ENCODE data around the gene KIF3A.
"Not testable (repeated sequence)": the region's sequence is repeated elsewhere in the genome, so short reads cannot be mapped to it uniquely, and the experiment has no call there.

Gene KIF3A

DNA sequence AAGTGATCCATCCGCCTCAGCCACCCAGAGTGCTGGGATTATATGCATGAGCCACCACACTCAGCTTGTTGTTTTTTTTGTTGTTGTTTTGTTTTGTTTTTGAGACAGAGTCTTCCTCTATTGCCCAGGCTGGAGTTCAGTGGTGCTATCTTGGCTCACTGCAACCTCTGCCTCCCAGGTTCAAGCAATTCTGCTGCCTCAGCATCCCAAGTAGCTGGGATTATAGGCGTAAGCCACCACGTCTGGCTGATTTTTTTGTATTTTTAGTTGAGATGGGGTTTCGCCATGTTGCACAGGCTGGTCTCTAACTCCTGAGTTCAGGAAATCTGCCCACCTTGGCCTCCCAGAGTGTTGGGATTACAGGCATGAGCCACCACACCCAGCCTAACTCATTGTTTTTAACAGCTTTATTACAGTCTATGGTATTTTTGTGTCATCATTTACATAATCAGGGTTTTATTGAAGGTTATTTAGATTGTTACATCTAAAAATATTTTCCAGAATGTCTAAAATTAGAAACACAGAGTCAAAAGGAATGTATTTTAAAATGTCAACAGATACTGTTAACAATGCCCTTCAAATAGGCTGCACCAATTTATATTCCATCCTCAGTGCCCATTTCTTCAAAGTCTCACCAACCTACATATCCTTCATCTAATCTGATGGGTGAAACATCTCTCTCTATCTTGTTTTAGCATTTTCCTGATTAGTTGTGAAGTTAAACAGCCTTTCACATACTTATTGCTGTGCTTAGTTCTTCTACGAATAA, 18.6 kb downstream of the KIF3A start:
- DNase-seq (ENCODE audit: low spot score), result no peak

GRCh38 chr5:132714456-132715307, 22.7 kb downstream of the KIF3A start:
- DNase-seq (ENCODE audit: low spot score), result no peak

DNA sequence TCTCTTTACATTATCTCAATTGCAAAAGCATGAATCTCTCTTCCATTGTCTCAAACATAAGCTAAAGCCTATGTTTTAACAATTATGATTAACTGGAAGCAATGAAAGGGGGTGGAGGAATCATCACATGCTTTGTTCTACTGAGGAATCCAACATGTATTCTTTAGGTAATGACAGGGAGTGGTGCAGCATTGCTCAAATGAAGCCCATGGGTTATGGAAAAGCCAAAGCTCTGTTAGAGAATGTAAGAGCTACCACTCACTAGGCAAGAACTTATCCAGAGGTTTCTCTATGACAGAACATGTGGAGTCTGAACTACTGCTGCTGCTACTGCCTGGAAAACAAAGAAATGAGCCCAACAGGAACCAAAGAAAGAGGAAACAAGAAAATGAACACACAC, 28.7 kb downstream of the KIF3A start:
- no peak for DNase-seq (ENCODE audit: low spot score)

DNA sequence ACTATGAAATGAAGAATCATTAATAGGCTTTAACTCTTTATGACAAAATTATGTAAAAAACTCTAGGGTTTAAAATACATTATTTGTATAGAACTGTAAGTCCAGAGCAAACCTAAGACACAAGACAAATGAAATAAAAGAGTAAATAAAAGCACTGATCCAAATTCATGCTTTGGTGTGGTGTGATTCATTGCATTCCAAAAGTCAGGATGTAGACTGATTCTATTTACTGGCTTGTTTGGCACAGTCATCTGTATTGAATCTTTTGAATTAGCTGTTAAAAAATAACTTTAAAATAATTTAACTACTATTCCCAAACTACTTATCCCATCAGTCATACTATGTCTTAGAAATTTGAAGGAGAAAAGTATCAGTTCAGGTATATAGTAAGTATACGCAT, 32.5 kb downstream of the KIF3A start:
- DNase-seq (ENCODE audit: low spot score), result no peak

- no peak for DNase-seq (ENCODE audit: low spot score)
These were observed 41.4 kb downstream of the KIF3A start for GRCh38 chr5:132695956-132696355.

GRCh38 chr5:132692632-132692967, 44.7 kb downstream of the KIF3A start:
- DNase-seq (ENCODE audit: low spot score), result no peak

DNA sequence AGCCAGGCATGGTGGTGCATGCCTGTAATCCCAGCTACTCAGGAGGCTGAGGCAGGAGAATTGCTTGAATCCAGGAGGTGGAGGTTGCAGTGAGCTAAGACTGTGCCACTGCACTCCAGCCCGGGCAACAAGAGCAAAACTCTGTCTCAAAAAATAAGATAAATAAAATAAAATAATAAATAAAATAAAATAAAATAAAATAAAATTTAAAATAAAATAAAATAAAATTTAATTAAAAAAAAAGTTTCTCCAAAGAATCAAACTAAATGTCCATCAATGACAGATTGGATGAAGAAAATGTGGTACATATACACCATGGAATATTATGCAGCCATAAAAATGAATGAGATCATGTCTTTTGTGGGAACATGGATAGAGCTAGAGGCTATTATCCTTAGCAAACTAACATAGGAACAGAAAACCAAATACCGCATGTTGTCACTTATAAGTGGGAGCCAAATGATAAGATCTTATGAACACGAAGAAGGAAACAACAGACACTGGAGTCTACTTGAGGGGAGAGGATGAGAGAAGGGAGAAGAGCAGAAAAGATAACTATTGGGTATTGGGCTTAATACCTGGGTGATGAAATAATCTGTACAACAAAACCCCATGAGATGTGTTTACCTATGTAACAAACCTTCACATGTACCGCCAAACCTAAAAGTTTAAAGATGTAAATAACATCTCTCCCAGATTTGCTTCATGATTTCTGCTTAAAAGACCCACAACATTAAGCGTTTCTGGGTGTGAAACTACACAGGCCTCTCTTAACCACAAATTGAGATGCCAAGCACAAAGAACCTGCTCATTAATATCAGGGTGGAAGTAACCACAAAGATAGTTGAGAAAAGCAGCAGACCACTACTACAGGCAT, 45.4 kb downstream of the KIF3A start:
- not testable (repeated sequence) for DNase-seq (ENCODE audit: low spot score)

- no peak for DNase-seq (ENCODE audit: low spot score)
These were observed 47.2 kb downstream of the KIF3A start for GRCh38 chr5:132690156-132690555.

- DNase-seq (ENCODE audit: low spot score), result no peak
These were observed 47.8 kb downstream of the KIF3A start for GRCh38 chr5:132689513-132689912.

DNA sequence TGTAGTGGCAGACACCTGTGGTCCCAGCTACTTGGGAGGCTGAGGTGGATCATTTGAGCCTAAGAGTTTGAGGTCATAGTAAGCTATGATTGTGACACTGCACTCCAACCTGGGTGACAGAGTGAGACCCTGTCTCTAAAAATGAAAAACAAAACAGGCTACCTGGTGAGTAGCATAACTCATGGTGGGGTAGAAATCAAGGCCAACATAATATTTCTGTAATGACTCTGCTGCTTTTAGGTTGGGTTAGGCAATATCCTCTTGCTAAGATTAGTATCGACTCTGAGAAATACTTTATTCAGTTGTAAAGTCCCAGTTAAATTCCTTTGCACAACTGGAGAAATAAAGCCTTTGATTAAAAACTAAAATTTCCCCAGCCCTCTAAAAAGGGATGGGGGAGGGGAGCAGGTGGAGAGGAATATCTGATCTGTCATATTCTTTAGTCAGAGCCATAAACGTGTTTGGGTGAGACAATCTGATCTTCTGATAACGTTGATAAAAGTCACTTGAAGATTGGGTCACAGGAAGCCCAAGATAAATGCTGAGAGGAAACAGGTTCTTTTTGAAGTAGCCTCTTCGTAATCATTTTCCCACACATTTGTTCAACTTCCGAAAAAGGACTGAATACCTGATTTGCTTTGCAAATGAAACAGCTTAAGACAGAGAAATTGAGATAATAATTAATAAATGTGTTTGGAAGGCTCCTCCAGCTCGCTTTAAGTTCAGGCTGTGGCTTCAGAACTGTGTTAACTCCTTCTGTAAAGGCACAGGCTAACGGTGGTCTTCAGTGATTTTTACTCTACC, 48.6 kb downstream of the KIF3A start:
- no peak for DNase-seq (ENCODE audit: low spot score)

- DNase-seq (ENCODE audit: low spot score), result no peak
These were observed 49.4 kb downstream of the KIF3A start for GRCh38 chr5:132687995-132688394.

DNA sequence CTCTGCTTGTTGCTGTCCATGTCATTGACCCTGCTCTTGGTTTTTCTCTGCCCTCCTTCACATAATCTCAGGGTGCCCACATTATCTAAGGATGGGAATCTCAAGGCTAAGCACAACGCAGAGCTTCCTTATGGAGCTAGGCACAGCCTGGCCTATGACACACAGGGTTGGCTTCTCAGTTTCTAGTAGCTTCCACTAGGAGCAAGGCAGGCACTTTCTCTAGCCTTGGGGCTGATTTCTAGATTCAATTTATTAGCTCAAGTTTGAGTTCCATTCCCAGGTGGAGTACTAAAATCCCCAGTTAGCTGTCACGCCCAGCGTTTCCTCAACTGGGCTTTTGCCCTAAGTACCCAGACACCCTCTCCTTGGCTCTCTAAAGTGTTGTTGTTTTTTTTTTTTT, 51.2 kb downstream of the KIF3A start:
- no peak for DNase-seq (ENCODE audit: low spot score)

DNA sequence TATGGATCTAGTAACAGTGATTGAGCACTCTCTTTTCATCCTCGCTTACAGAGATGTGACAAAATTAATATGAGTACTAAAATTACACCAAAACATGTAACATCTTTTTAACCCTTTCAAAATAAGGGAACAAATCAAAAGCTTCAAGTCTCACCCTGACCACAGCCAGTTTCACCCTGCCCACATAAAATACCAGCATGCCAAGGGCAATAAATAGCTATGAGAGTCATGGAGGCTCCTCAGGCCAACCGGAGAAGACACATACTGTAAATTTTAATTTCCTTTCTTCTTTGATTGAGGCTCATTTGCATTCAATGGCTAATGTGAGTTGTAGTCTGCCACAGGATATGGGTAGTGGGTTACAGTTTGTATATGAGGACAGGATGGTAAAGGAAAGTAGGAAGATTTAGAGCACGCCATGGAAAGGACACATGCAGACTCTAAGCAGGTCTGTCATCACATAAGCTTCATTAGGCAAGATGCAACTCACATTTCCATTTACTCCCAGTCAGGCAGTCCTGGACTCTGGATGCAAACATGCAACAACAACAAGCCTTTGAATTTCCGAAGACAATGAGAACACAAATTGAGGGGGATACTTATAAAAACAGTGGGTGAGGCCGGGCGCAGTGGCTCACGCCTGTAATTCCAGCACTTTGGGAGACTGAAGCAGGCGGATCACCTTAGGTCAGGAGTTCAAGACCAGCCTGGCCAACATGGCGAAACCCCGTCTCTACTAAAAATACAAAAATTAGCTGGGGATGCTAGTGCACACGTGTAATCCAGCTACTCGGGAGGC, 52.2 kb downstream of the KIF3A start:
- no peak for DNase-seq (ENCODE audit: low spot score)

DNA sequence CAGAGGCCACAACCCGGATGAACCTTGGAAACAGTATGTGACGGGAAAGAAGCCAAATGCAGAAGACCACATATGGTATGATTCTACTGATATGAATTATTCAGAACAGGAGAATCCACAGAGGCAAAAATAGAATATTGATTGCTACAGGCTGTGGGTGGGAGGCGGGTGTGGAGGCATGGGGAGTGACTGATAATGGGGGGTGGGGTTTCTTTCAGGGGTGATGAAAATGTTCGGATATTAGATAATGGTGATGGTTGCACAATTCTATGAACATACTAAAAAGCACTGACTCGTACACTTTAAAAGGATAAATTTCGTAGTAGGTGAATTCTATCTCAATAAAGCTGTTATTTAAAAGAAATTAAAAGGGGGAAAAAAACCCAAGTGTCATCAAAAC, 52.9 kb downstream of the KIF3A start:
- no peak for DNase-seq (ENCODE audit: low spot score)

- DNase-seq (ENCODE audit: low spot score), result no peak
These were observed 55.4 kb downstream of the KIF3A start for GRCh38 chr5:132681983-132682382.

DNA sequence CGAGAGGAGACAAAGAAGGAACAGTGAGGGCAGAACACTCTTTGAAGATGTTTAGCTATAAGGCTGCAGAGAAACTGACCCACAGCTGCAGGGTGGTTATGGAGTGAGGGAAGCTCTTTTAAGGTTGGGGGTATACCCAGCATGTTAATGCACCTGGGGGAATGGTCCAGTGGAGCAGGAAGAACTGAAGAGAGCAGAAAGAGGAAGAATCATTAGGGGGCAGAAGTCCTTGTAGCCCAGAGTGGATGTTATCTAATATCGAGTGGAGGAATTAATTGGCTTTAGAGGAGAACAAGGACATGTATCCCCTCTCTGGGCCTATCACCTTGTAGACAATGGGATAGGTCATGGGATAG, 55.9 kb downstream of the KIF3A start:
- no peak for DNase-seq (ENCODE audit: low spot score)

DNA sequence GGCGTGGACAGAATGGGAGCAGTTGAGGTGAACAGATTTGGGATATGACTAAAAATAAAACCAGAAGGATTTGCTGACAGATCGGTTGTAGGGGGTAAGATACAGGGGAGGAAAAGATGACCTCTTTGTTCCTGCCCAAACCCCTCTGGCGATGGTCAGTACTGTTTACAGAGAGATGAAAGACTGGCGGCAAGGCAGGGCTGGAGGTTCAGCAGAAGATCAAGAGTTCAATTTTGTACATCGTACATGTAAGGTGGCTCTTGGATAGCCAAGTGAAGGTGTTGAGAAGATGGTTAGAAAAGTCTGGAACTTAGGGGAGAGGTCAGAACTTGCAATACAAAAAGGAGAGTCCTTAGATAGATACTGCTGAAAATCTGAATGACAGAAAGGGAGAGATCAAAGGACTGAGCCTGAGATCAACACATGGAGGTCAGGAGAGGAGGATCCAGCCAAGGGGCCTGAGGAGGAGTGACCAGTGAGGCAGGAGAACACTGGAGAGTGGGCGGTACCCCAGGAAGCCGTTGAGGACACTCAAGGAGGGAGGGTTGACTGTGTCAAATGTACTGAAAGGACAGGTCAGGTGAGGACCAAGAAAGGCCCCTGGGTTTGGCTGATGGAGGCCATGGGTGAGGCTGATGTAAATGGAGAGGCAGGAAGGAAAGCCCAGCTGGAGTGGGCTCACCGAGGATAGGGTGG, 56.4 kb downstream of the KIF3A start:
- DNase-seq (ENCODE audit: low spot score), result no peak

GRCh38 chr5:132679717-132680380, 57.5 kb downstream of the KIF3A start:
- DNase-seq (ENCODE audit: low spot score), result no peak

DNA sequence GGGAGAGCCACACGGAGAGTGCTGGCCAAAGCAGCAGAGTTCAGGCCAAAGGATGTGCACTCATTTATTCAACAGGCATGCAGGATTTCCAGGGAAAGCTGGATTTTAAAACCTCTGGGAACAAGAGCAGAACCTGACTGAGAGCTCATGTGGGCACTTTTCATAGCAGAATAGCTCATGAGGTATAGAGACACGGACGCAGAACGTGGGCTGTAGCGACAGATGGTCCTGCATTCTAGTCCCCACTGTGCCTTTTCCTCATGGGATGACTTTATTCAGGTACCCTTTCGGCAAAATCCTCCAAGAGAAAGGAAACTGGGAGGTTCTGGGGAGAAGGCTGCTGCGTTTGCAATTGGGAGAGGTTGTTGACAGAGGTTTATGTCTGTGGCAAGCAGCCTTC, 58.2 kb downstream of the KIF3A start:
- no peak for DNase-seq (ENCODE audit: low spot score)

GRCh38 chr5:132678735-132679134, 58.6 kb downstream of the KIF3A start:
- no peak for DNase-seq (ENCODE audit: low spot score)
